ENCODE data around the gene ENPP1. TPM values are rescaled to one million over a fixed set of nuclear protein-coding genes. Genes with fewer than 3 reads are reported as not detected.

ENPP1 gene
- total RNA-seq, 1 donor, result 6.0 TPM

DNA sequence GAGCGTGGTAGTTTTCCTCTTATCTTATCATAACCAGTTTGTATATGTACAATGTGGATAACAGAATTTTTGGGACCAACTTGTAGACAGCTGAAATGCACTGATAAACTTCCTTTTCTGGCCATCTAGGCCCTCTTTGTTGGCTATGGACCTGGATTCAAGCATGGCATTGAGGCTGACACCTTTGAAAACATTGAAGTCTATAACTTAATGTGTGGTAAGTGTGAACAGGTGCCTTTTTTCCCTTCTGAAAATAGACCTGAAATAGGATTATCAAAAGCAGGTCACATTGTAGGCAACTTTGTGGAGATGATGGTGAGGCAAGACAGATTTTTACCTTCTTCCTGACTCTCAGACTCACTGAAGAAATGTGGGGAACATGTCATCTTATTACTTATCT is 67.8 kb downstream of the ENPP1 start:
- H3K4me3 ChIP-seq (ENCODE audit: low read depth, low read length), result no peak overlapping the region
- DNase-seq (ENCODE audit: low read depth), result no peak
- TF ChIP-seq, protein P1, sequence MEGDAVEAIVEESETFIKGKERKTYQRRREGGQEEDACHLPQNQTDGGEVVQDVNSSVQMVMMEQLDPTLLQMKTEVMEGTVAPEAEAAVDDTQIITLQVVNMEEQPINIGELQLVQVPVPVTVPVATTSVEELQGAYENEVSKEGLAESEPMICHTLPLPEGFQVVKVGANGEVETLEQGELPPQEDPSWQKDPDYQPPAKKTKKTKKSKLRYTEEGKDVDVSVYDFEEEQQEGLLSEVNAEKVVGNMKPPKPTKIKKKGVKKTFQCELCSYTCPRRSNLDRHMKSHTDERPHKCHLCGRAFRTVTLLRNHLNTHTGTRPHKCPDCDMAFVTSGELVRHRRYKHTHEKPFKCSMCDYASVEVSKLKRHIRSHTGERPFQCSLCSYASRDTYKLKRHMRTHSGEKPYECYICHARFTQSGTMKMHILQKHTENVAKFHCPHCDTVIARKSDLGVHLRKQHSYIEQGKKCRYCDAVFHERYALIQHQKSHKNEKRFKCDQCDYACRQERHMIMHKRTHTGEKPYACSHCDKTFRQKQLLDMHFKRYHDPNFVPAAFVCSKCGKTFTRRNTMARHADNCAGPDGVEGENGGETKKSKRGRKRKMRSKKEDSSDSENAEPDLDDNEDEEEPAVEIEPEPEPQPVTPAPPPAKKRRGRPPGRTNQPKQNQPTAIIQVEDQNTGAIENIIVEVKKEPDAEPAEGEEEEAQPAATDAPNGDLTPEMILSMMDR (IDR thresholded peaks at IDR 0.05; ENCODE audit: insufficient read depth, low read depth, low read length), result no peak

DNA sequence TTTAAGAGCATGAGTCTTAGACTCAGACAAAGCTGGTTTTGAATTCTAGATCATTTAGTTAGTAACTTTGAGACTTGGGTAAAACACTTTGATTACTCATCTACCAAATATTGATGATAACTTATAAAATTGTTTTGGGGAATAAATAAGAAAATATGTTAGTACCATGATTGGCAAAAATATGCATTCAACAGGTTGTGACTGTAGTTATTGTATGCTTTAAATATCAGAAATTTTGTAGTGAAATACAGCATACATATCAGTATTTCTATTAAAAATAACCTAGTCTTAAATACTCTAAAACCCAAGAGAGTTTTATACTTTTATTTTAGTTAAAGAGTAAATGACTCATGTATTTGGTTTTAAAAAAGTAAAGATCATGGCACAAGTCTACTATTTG is 68.7 kb downstream of the ENPP1 start:
- TF ChIP-seq, protein P1 (IDR thresholded peaks at IDR 0.05; ENCODE audit: insufficient read depth, low read depth, low read length), result no peak
- no peak for DNase-seq (ENCODE audit: low read depth)

DNA sequence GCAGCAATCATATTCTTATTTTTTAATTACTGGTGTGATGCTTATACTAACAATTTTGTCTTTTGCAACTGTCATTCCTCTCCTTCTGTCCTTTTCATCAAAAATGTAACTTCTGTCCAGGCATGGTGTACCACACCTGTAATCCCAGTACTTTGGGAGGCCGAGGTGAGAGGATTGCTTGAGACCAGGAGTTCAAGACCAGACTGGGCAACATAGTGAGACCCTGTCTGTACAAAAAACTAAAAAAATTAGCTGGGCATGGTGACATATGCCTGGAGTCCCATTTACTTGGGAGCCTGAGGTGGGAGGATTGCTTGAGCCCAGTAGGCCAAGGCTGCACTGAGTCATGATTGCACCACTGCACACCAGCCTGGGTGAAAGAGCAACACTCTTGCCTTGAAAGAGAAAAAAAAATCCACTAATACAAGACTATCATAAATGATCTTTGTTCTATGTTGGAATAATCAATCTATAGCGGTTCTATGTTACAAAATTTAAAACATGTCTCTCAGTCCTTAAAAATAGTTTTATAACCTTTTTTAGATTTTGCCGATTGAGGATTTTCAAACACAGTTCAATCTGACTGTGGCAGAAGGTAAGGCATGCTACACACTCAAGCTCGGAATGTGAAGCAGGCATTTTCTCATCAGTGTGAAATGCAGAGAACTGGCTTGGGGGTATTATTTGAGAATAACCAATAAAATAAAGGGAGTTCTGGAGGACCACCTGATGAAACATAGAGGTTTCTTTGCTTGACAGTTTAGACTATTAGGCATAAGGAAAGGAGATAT is 70.4 kb downstream of the ENPP1 start:
- DNase-seq (ENCODE audit: low read depth), result no peak
- TF ChIP-seq, protein P1 (IDR thresholded peaks at IDR 0.05; ENCODE audit: insufficient read depth, low read depth, low read length), result no peak
- no peak overlapping the region for H3K4me3 ChIP-seq (ENCODE audit: low read depth, low read length)

More for the DNA sequence above, 68.7 kb downstream of the ENPP1 start:
- H3K4me3 ChIP-seq (ENCODE audit: low read depth, low read length), result no peak overlapping the region

DNA sequence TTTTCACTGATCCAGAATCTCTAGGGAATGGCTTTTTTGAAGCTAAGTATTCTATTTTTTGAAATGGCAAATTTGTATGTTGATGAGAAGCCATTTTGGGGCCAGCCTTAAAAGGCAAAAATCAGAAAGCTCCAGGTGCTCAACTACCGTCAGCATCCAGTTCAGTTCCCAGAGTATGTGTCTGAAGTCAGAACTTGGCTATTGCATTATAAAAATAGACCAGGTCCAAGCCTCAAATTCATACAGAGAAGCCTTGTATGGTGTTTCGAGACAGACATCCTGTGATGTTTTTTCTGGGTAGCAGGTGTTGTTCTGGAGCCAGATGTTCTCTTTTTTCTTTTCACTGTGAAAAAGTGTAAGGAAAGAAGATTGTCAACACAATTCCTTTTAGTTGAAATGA is 75.2 kb downstream of the ENPP1 start:
- no peak overlapping the region for H3K4me3 ChIP-seq (ENCODE audit: low read depth, low read length)
- no peak for DNase-seq (ENCODE audit: low read depth)
- TF ChIP-seq, protein P1 (IDR thresholded peaks at IDR 0.05; ENCODE audit: insufficient read depth, low read depth, low read length), result no peak

DNA sequence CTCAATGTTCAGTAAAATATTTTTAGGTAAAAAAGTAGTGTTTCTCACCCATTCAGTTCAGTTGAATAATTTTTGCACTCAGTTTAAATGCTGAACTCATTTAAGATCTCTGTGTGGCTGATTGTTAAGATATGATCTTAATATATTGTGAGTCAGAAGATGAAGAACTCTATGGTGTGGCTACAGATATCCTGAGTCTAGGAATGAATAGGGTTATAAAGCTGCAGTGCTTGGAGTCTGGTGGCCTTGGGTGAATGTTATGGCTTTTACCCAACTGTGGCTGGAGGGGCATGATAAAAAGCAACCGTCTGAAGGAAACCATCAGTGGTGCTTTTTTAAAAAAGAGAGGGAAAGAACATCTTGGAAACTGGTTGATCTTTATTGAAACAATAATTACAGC is 77.4 kb downstream of the ENPP1 start:
- no peak for DNase-seq (ENCODE audit: low read depth)
- TF ChIP-seq, protein P1 (IDR thresholded peaks at IDR 0.05; ENCODE audit: insufficient read depth, low read depth, low read length), result no peak

DNA sequence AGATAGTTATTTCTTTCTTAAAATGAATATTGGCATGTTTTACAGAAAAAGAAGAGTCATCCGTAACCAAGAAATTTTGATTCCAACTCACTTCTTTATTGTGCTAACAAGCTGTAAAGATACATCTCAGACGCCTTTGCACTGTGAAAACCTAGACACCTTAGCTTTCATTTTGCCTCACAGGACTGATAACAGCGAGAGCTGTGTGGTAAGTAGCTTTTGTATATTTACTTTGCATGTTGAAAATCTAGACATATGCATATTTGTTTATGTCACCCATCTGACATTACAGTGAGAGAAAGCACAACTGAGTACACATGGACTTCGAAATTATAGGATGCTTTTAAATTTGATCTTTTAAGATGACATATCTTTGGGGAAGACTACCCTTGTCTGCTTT is 78.7 kb downstream of the ENPP1 start:
- TF ChIP-seq, protein P1 (IDR thresholded peaks at IDR 0.05; ENCODE audit: insufficient read depth, low read depth, low read length), result no peak
- H3K4me3 ChIP-seq (ENCODE audit: low read depth, low read length), result no peak overlapping the region
- no peak for DNase-seq (ENCODE audit: low read depth)

More for the DNA sequence above, 77.4 kb downstream of the ENPP1 start:
- no peak overlapping the region for H3K4me3 ChIP-seq (ENCODE audit: low read depth, low read length)

DNA sequence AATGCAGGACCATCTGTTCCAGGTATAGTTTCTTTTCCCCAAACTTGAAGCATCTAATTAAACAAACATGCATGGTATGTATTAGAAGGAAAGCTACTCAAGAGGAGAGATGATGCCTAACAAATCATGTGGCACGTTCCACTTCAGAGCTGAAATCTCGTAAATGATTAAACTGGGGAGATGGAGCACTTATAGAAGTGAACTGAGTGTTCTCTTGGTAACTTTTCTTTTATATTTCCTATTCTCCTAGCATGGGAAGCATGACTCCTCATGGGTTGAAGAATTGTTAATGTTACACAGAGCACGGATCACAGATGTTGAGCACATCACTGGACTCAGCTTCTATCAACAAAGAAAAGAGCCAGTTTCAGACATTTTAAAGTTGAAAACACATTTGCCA is 82.3 kb downstream of the ENPP1 start:
- H3K4me3 ChIP-seq (ENCODE audit: low read depth, low read length), result no peak overlapping the region
- TF ChIP-seq, protein P1 (IDR thresholded peaks at IDR 0.05; ENCODE audit: insufficient read depth, low read depth, low read length), result no peak
- no peak for DNase-seq (ENCODE audit: low read depth)
